Upper lobe of left lung (tissue), 4 donors: Measurements from ENCODE around the gene SLC6A13.

Experiments
- CTCF ChIP-seq, 6 experiments: fragments of 450-650 bp in 4 of 6; fragments of 200-600 bp in 2 of 6; sonication (generic) in 2 of 6; IDR thresholded peaks; one replicate each; pipeline ENCODE4 v1.5.1; 2016 to 2019; ENCODE audit warnings: antibody characterized with exemption in 6 of 6
- EP300 ChIP-seq, 4 donors: sonication (generic); formaldehyde crosslinking; IDR thresholded peaks; one replicate each; pipeline ENCODE4 v1.5.1; 2017; ENCODE audit warnings: antibody characterized with exemption in 4 of 4, control low read depth in 2 of 4
- POLR2A ChIP-seq, 4 donors: fragments of 450-650 bp; IDR thresholded peaks; one replicate each; pipeline ENCODE4 v1.5.1; 2016 to 2017; ENCODE audit warnings: antibody characterized with exemption in 4 of 4, mild to moderate bottlenecking in 2 of 4
- POLR2AphosphoS5 ChIP-seq, 2 donors: sonication (generic); formaldehyde crosslinking; IDR thresholded peaks; one replicate each; pipeline ENCODE4 v1.5.1; 2017; ENCODE audit warnings: antibody characterized with exemption in 2 of 2

GRCh38 chr12:271161-271560 is 8.5 kb upstream of the SLC6A13 start:
- TF ChIP-seq CTCF (IDR thresholded peaks at IDR 0.05): no peak
- TF ChIP-seq POLR2A (IDR thresholded peaks at IDR 0.05): no peak
- no peak for TF ChIP-seq EP300 (IDR thresholded peaks at IDR 0.05)
- TF ChIP-seq POLR2AphosphoS5 (IDR thresholded peaks at IDR 0.05): no peak
